CD4-positive, CD25-positive, alpha-beta regulatory T cell (primary cell): Measurements from ENCODE around the gene SEMA4G. TPM values are rescaled to one million over a fixed set of nuclear protein-coding genes. Genes with fewer than 3 reads are reported as not detected.

ENCODE experiments used
- ATAC-seq, 2 donors: fragments of 150-1000 bp; cut with Tn5 transposase; one replicate each; pipeline ENCODE4 v1.10.0; 2021; ENCODE audit warnings: low read depth in 2 of 2, moderate number of reproducible peaks in 2 of 2, moderate library complexity in 1 of 2
- DNase-seq, 3 donors: peaks; one replicate each; pipeline versions ENCODE4 v3.0.0 to v3.0.0-alpha.2; 2012 to 2022; ENCODE audit warnings: mixed read lengths in 1 of 3
- H3K27ac ChIP-seq: one replicate; pipeline ENCODE4 v1.7.0; 2013; ENCODE audit warnings: mild to moderate bottlenecking, low read length; ENCODE audit not compliant: insufficient read depth, poor library complexity, severe bottlenecking
- H3K27me3 ChIP-seq: one replicate; pipeline ENCODE4 v1.7.0; 2013; ENCODE audit warnings: low read length; ENCODE audit not compliant: control insufficient read depth, insufficient read depth
- H3K36me3 ChIP-seq: one replicate; pipeline ENCODE4 v1.7.0; 2013; ENCODE audit warnings: mild to moderate bottlenecking, low read length, moderate library complexity; ENCODE audit not compliant: control insufficient read depth, insufficient read depth
- H3K4me1 ChIP-seq: 2 replicates; pipeline ENCODE4 v1.7.0; 2013; ENCODE audit warnings: mild to moderate bottlenecking, low read length; ENCODE audit not compliant: insufficient read depth, control insufficient read depth, poor library complexity, severe bottlenecking
- H3K4me3 ChIP-seq: one replicate; pipeline ENCODE4 v1.7.0; 2013; ENCODE audit warnings: low read depth, mild to moderate bottlenecking, low read length, moderate library complexity
- H3K9me3 ChIP-seq, 2 experiments: 1 replicate in 1 of 2; 2 replicates in 1 of 2; pipeline ENCODE4 v1.7.0; 2013; ENCODE audit warnings: low read length in 2 of 2, mild to moderate bottlenecking in 1 of 2, moderate library complexity in 1 of 2; ENCODE audit not compliant: control insufficient read depth in 2 of 2
- H3K27ac Mint-ChIP-seq, 3 donors: one replicate each; pipeline ENCODE4 v1.8.0; 2020 to 2022; ENCODE audit warnings: mild to moderate bottlenecking in 3 of 3, mixed read lengths in 3 of 3, moderate library complexity in 2 of 3
- H3K27me3 Mint-ChIP-seq: one replicate; pipeline ENCODE4 v1.8.0; 2022; ENCODE audit warnings: mild to moderate bottlenecking, mixed read lengths
- H3K36me3 Mint-ChIP-seq: one replicate; pipeline ENCODE4 v1.8.0; 2020; ENCODE audit warnings: mixed read lengths
- H3K4me1 Mint-ChIP-seq, 4 donors: one replicate each; pipeline ENCODE4 v1.8.0; 2020 to 2022; ENCODE audit warnings: mixed read lengths in 4 of 4, mild to moderate bottlenecking in 1 of 4
- H3K4me3 Mint-ChIP-seq, 4 donors: one replicate each; pipeline ENCODE4 v1.8.0; 2020 to 2022; ENCODE audit warnings: mild to moderate bottlenecking in 4 of 4, mixed read lengths in 4 of 4, moderate library complexity in 3 of 4
- H3K9me3 Mint-ChIP-seq, 7 donors: one replicate each; pipeline ENCODE4 v1.8.0; 2020 to 2022; ENCODE audit warnings: mixed read lengths in 7 of 7, mild to moderate bottlenecking in 3 of 7, moderate library complexity in 2 of 7
- polyA plus RNA-seq, 4 donors: library from polyadenylated mRNA; unstranded; fragments of 300-500 nt; fragmentation: Illumina TruSeq; gene quantifications; one replicate each; pipeline ENCODE4 v1.2.3, GENCODE V29; 2021
- total RNA-seq: library from RNA; stranded (reverse); gene quantifications from one replicate; pipeline ENCODE4 v1.2.3, GENCODE V29; 2022

SEMA4G gene
- total and polyA plus RNA-seq, 5 donors from 2014 or later, result 0.61 to 1.1 TPM; not detected in 3

- Histone ChIP-seq H3K36me3 (peaks cover 45% of the 10 kb centered on the region), H3K4me1 (peaks cover 4% of the 10 kb centered on the region), H3K4me3 (no peak overlapping the region), H3K27ac (no peak overlapping the region), H3K9me3 (no peaks in the 10 kb centered on the region), H3K27me3 (no peaks in the 10 kb centered on the region)
- H3K36me3 Mint-ChIP-seq, result peaks cover 31% of the 10 kb centered on the region
- H3K27ac Mint-ChIP-seq, result peak overlapping the region in 1 of 3 donors; percentile 21
- no peak for DNase-seq
- no peaks in the 10 kb centered on the region for H3K9me3 Mint-ChIP-seq
- no peak for ATAC-seq
- H3K27me3 Mint-ChIP-seq, result no peaks in the 10 kb centered on the region
- H3K4me1 Mint-ChIP-seq, result peaks cover 3 to 27% (median 15%) of the 10 kb centered on the region in 4 donors
- H3K4me3 Mint-ChIP-seq, result no peak overlapping the region
These were observed 29.4 kb upstream of the SEMA4G start for GRCh38 chr10:100939763-100940344.

GRCh38 chr10:100942229-100942628 is 27.1 kb upstream of the SEMA4G start:
- H3K4me3 ChIP-seq, result no peak overlapping the region
- ATAC-seq, result no peak
- Mint-ChIP-seq H3K9me3 (no peaks in the 10 kb centered on the region), H3K36me3 (peaks cover 40% of the 10 kb centered on the region), H3K27ac (no peak overlapping the region), H3K4me3 (no peak overlapping the region), H3K27me3 (no peaks in the 10 kb centered on the region), H3K4me1 (peaks cover 10 to 27% (median 14%) of the 10 kb centered on the region in 4 donors)
- H3K27me3 ChIP-seq, result no peaks in the 10 kb centered on the region
- H3K4me1 ChIP-seq, result peaks cover 4% of the 10 kb centered on the region
- H3K9me3 ChIP-seq, result no peaks in the 10 kb centered on the region
- H3K27ac ChIP-seq, result no peak overlapping the region
- H3K36me3 ChIP-seq, result peaks cover 67% of the 10 kb centered on the region
- no peak for DNase-seq

GRCh38 chr10:100943508-100943907 is 25.8 kb upstream of the SEMA4G start:
- Mint-ChIP-seq H3K4me1 (peaks cover 10 to 27% (median 14%) of the 10 kb centered on the region in 4 donors), H3K27ac (peak overlapping the region in 2 of 3 donors; percentile 32 to 61), H3K4me3 (no peak overlapping the region), H3K36me3 (peaks cover 42% of the 10 kb centered on the region), H3K9me3 (no peaks in the 10 kb centered on the region), H3K27me3 (no peaks in the 10 kb centered on the region)
- H3K4me1 ChIP-seq, result peaks cover 4% of the 10 kb centered on the region
- H3K36me3 ChIP-seq, result peaks cover 69% of the 10 kb centered on the region
- ATAC-seq (no peak), DNase-seq (no peak)
- no peaks in the 10 kb centered on the region for H3K9me3 ChIP-seq
- H3K27ac ChIP-seq, result peak overlapping the region; percentile 14
- H3K27me3 ChIP-seq, result no peaks in the 10 kb centered on the region
- no peak overlapping the region for H3K4me3 ChIP-seq

GRCh38 chr10:100945754-100946153 is 23.6 kb upstream of the SEMA4G start:
- DNase-seq, result no peak
- Histone ChIP-seq H3K27me3 (no peaks in the 10 kb centered on the region), H3K36me3 (peaks cover 71% of the 10 kb centered on the region), H3K27ac (no peak overlapping the region), H3K4me1 (peaks cover 4% of the 10 kb centered on the region), H3K9me3 (no peaks in the 10 kb centered on the region), H3K4me3 (no peak overlapping the region)
- Mint-ChIP-seq H3K4me1 (peaks cover 10 to 21% (median 13%) of the 10 kb centered on the region in 4 donors), H3K9me3 (no peaks in the 10 kb centered on the region), H3K4me3 (no peak overlapping the region), H3K27ac (no peak overlapping the region), H3K27me3 (no peaks in the 10 kb centered on the region), H3K36me3 (peaks cover 43% of the 10 kb centered on the region)
- no peak for ATAC-seq

- H3K4me1 Mint-ChIP-seq, result peaks cover 0 to 7% (median 4%) of the 10 kb centered on the region in 4 donors
- Histone ChIP-seq H3K27me3 (no peaks in the 10 kb centered on the region), H3K27ac (no peak overlapping the region), H3K9me3 (no peaks in the 10 kb centered on the region), H3K36me3 (peaks cover 69% of the 10 kb centered on the region), H3K4me3 (no peak overlapping the region), H3K4me1 (no peaks in the 10 kb centered on the region)
- no peak for ATAC-seq
- no peak overlapping the region for H3K4me3 Mint-ChIP-seq
- peaks cover 37% of the 10 kb centered on the region for H3K36me3 Mint-ChIP-seq
- H3K27me3 Mint-ChIP-seq, result no peaks in the 10 kb centered on the region
- DNase-seq, result no peak
- no peak overlapping the region for H3K27ac Mint-ChIP-seq
- no peaks in the 10 kb centered on the region for H3K9me3 Mint-ChIP-seq
These were observed 20.4 kb upstream of the SEMA4G start for GRCh38 chr10:100948916-100949315.

GRCh38 chr10:100960251-100960650 is 9.1 kb upstream of the SEMA4G start:
- no peaks in the 10 kb centered on the region for H3K9me3 Mint-ChIP-seq
- H3K4me3 Mint-ChIP-seq, result no peak overlapping the region
- H3K36me3 Mint-ChIP-seq, result peaks cover 44% of the 10 kb centered on the region
- no peaks in the 10 kb centered on the region for H3K4me1 ChIP-seq
- no peak overlapping the region for H3K4me3 ChIP-seq
- DNase-seq (no peak), ATAC-seq (no peak)
- peaks cover 0 to 7% (median 5%) of the 10 kb centered on the region in 4 donors for H3K4me1 Mint-ChIP-seq
- no peak overlapping the region for H3K27ac Mint-ChIP-seq
- H3K27ac ChIP-seq, result no peak overlapping the region
- no peaks in the 10 kb centered on the region for H3K27me3 ChIP-seq
- no peaks in the 10 kb centered on the region for H3K27me3 Mint-ChIP-seq
- no peaks in the 10 kb centered on the region for H3K9me3 ChIP-seq
- peaks cover 68% of the 10 kb centered on the region for H3K36me3 ChIP-seq

- Histone ChIP-seq H3K9me3 (no peaks in the 10 kb centered on the region), H3K27ac (no peak overlapping the region), H3K36me3 (peaks cover 57% of the 10 kb centered on the region), H3K27me3 (no peaks in the 10 kb centered on the region), H3K4me1 (no peaks in the 10 kb centered on the region), H3K4me3 (no peak overlapping the region)
- H3K9me3 Mint-ChIP-seq, result no peaks in the 10 kb centered on the region
- H3K4me1 Mint-ChIP-seq, result peaks cover 0 to 4% (median 0%) of the 10 kb centered on the region in 4 donors
- no peak overlapping the region for H3K27ac Mint-ChIP-seq
- no peak for DNase-seq
- H3K4me3 Mint-ChIP-seq, result no peak overlapping the region
- peaks cover 42% of the 10 kb centered on the region for H3K36me3 Mint-ChIP-seq
- H3K27me3 Mint-ChIP-seq, result no peaks in the 10 kb centered on the region
- no peak for ATAC-seq
These were observed 6.8 kb upstream of the SEMA4G start for GRCh38 chr10:100962351-100963080.

- H3K4me3 Mint-ChIP-seq, result no peak overlapping the region
- H3K27ac ChIP-seq, result no peak overlapping the region
- no peaks in the 10 kb centered on the region for H3K9me3 Mint-ChIP-seq
- H3K4me3 ChIP-seq, result no peak overlapping the region
- H3K36me3 Mint-ChIP-seq, result peaks cover 38% of the 10 kb centered on the region
- peaks cover 4% of the 10 kb centered on the region for H3K27me3 Mint-ChIP-seq
- H3K27ac Mint-ChIP-seq, result no peak overlapping the region
- H3K9me3 ChIP-seq, result no peaks in the 10 kb centered on the region
- peaks cover 3% of the 10 kb centered on the region for H3K4me1 ChIP-seq
- peaks cover 46% of the 10 kb centered on the region for H3K36me3 ChIP-seq
- DNase-seq, result no peak
- no peaks in the 10 kb centered on the region for H3K27me3 ChIP-seq
- peaks cover 0 to 6% (median 2%) of the 10 kb centered on the region in 4 donors for H3K4me1 Mint-ChIP-seq
- ATAC-seq, result no peak
These were observed 5.5 kb upstream of the SEMA4G start for GRCh38 chr10:100963826-100964225.
